ENCODE results near the gene FAM53B.

The FAM53B gene

DNA sequence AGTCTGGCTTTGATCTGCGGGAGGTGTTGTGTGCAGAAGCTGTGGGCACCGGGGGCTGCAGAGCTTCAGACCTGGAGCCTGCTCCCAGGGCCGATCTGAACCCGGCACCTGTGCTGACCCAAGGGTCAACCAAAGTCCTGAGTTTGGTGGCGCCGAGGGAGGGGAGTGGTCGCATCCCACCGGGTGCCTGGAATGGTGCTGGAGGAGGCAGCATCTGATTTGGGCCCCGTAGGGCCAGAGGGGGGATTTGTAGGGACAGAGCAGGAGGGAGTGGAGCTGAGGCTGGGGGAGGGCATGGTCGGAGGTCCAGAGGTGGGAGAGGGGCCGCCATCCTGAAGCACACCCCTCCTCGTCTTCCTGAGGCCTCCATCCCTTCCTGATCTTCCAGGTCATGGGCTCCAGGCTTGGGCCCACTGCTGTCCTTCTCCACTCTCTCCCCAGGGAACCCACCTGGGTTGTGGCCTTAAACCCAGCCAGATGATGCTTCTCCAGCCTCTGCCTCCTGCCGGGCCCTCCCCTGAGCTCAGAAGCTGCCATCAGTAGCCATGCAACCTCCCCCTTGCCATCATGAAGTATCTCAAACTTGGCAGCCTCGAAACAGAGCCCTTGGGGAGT is 169.6 kb downstream of the FAM53B start:
- DNase-seq (ENCODE audit: low spot score): no peak

DNA sequence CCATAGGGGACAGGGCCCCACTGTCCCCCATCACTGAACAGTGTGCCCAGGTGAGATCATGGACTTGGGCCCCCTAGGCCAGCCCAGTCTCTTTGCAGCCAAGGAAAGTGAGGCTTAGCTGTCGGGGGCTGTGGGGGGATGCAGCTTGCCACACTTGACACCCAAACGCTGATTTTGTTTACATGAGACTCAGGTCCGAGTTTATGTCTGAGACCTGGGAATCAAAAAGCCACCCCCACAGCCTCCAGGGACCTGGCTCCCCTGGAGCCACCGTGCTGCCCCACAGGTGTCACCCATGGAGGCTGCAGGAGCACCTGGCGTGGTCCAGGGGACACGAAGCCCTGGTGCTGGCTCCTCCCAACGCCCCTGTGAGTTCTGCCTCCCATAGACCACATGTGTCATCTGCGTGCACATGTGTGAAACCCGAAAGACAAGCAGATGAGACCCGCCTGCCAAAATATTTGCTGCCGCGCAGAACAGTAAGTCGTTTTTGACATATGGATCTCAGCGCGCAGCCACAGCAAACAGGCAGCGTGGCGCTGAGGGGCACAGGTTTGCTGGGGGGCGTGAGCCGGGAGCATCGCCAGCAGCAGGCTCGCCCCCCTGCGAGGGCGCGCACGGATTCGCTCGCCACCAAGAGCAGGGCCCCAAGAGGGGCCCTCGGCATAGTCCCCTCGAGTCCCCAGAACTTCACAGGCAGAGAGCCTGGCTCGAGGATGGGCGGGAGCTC is 170.3 kb downstream of the FAM53B start:
- DNase-seq (ENCODE audit: low spot score): no peak

DNA sequence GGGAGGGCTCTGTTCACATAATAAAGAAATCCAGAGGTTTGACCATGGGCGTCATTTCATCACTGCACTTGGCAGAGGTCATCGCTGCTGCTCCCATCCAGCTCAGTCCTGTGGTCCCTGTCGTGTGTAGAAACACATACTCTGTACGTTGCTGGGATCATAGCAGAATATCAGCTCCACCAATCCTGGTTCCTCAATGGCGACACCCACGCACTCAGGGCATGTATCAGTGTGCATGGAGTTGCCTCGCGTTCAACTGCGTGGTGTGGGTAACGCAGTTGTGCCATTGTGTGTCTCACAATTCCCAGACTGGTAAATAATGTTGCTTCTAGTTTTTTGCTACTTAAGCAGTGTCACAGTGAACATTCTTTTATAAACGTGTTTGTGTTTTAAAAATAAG is 171.4 kb downstream of the FAM53B start:
- no peak for DNase-seq (ENCODE audit: low spot score)

DNA sequence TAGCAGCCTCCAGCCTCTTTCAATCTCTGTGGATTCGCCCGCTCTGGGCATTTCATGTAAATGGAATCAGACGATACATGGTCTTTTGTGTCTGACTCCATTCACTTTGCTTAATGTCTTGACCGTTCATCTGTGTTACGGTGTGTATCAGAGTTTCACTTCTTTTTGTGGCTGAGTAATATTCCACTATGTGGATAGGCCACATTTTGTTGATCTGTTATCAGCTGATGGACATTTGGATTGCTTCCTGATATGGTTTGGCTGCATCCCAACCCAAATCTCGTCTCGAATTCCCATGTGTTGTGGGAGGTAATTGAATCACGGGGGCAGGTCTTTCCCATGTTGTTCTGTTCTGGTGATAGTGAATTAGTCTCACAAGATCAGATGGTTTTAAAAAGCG is 173.5 kb downstream of the FAM53B start:
- no peak for DNase-seq (ENCODE audit: low spot score)

DNA sequence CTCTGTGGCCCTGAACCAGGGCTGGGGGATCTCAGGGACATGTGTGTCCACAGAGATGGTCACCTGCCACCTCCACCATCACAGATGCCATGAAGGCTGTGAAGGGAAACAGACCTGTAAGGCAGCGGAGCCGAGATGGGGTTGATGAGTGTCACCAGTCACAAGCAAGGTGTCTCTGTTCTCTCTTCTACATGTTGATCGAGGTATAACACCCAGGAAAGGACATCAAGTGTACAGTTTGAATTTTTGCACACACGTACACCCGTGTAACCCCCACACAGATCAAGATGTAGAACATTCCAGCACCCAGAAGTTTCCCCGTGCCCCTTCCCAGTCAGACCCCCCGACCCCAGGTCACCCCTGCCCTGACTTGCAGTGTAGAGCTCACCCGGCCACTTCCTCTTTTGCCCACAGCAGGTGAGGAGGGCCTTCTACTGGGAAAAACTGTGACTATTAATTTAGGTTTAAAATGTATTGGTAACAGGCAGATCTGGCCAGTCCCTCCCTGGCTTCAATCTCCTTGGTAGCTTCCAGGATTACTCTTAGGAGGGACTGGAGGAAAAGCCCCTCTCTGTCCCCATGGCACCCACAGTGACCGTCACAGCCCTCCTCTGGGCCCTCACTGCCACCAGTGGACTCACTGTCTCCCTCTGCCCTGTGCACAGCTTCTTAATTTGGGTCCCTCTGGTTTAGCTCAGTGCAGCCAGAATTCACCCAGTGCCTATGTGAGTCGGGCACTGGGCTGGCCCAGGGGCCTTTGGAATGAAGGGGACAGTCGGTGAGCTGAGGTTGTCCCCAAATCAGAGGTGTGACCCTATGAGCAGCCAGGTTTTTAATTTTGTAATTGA is 174.3 kb downstream of the FAM53B start:
- DNase-seq (ENCODE audit: low spot score): no peak

All from left forelimb (tissue), 1 donor.